KMS-11 (cell line): ENCODE results near the gene ASH1L.
"Not testable (repeated sequence)": the region's sequence is repeated elsewhere in the genome, so short reads cannot be mapped to it uniquely, and the experiment has no call there.

ENCODE experiments used
- H2AFZ ChIP-seq: fragments of 200-600 bp; sonication (generic); 2 replicates; pipeline ENCODE4 v1.6.1; 2016; ENCODE audit warnings: antibody characterized with exemption, mixed run types, low read depth
- H3K27ac ChIP-seq: fragments of 200-600 bp; sonication (generic); 2 replicates; pipeline ENCODE4 v1.6.1; 2016; ENCODE audit warnings: mild to moderate bottlenecking, mixed run types
- H3K27me3 ChIP-seq: fragments of 200-600 bp; sonication (generic); 2 replicates; pipeline ENCODE4 v1.6.1; 2017; ENCODE audit warnings: mild to moderate bottlenecking, low read depth, mixed run types, moderate library complexity; ENCODE audit not compliant: insufficient read depth
- H3K36me3 ChIP-seq: fragments of 200-600 bp; sonication (generic); 2 replicates; pipeline ENCODE4 v1.6.1; 2017; ENCODE audit warnings: mild to moderate bottlenecking, mixed run types; ENCODE audit not compliant: insufficient read depth
- H3K4me1 ChIP-seq: fragments of 200-600 bp; sonication (generic); 2 replicates; pipeline ENCODE4 v1.6.1; 2016; ENCODE audit warnings: mild to moderate bottlenecking, low read depth, mixed run types; ENCODE audit not compliant: poor library complexity, severe bottlenecking
- H3K4me2 ChIP-seq: fragments of 200-600 bp; sonication (generic); 2 replicates; pipeline ENCODE4 v1.7.0; 2016; ENCODE audit warnings: mild to moderate bottlenecking, mixed run types
- H3K4me3 ChIP-seq: fragments of 200-600 bp; sonication (generic); IDR thresholded peaks from 2 replicates; pipeline ENCODE4 v1.6.1; 2017; ENCODE audit warnings: low read depth, low read length, mixed read lengths; ENCODE audit not compliant: insufficient read depth
- H3K79me2 ChIP-seq: fragments of 200-600 bp; sonication (generic); 2 replicates; pipeline ENCODE4 v1.6.1; 2016; ENCODE audit warnings: low read depth, mixed run types; ENCODE audit not compliant: insufficient read depth
- H3K9ac ChIP-seq: fragments of 200-600 bp; sonication (generic); 2 replicates; pipeline ENCODE4 v1.6.1; 2016; ENCODE audit warnings: mild to moderate bottlenecking, mixed run types
- H4K20me1 ChIP-seq: fragments of 200-600 bp; sonication (generic); 2 replicates; pipeline ENCODE4 v1.6.1; 2016; ENCODE audit warnings: mild to moderate bottlenecking, mixed run types; ENCODE audit not compliant: insufficient read depth
- TF ChIP-seq, protein P1 (sequence below): fragments of 200-600 bp; sonication (generic); conservative IDR thresholded peaks from 2 replicates; pipeline ENCODE4 v1.6.1; 2017; ENCODE audit warnings: low read depth, mild to moderate bottlenecking, antibody characterized with exemption, low read length, moderate library complexity, mixed read lengths

Gene ASH1L

DNA sequence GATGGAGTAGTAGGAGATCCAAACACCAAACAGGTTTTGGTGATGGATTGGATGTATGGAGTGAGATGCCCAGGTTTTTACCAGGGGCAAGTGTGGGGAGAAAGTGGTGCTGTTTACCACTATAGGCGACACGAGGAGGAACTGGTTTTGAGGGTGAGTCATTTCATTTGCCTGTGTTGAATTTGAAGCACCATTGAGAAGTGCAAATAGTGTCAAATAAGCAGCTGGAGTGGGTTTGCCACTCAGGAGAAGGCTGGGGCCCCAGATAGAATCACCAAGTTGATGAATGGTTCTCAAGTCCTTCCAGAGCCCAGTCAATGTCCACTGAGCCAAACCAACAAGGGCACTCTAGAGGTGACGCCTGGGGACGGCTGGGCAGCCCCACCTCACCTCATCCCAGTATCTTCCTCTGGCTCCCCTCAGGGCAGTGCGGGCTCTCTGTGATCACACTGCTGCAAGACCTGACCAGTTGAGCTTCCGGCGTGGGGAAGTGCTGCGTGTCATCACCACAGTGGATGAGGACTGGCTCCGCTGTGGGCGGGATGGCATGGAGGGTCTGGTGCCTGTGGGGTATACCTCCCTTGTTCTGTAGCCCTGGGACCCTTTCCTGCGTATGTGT is 232.5 kb downstream of the ASH1L start:
- Histone ChIP-seq H3K36me3 (no peaks in the 10 kb centered on the region; the same call in 1 of the 2 replicates), H3K79me2 (no peaks in the 10 kb centered on the region), H3K4me3 (peak overlapping the region; percentile 6), H3K27me3 (no peaks in the 10 kb centered on the region), H3K9ac (no peak overlapping the region), H3K4me2 (no peak overlapping the region), H2AFZ (no peak overlapping the region), H3K4me1 (peaks cover 8% of the 10 kb centered on the region), H4K20me1 (no peaks in the 10 kb centered on the region; the same call in 1 of the 2 replicates), H3K27ac (no peak overlapping the region)
- TF ChIP-seq, protein P1, sequence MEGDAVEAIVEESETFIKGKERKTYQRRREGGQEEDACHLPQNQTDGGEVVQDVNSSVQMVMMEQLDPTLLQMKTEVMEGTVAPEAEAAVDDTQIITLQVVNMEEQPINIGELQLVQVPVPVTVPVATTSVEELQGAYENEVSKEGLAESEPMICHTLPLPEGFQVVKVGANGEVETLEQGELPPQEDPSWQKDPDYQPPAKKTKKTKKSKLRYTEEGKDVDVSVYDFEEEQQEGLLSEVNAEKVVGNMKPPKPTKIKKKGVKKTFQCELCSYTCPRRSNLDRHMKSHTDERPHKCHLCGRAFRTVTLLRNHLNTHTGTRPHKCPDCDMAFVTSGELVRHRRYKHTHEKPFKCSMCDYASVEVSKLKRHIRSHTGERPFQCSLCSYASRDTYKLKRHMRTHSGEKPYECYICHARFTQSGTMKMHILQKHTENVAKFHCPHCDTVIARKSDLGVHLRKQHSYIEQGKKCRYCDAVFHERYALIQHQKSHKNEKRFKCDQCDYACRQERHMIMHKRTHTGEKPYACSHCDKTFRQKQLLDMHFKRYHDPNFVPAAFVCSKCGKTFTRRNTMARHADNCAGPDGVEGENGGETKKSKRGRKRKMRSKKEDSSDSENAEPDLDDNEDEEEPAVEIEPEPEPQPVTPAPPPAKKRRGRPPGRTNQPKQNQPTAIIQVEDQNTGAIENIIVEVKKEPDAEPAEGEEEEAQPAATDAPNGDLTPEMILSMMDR, result no peak

DNA sequence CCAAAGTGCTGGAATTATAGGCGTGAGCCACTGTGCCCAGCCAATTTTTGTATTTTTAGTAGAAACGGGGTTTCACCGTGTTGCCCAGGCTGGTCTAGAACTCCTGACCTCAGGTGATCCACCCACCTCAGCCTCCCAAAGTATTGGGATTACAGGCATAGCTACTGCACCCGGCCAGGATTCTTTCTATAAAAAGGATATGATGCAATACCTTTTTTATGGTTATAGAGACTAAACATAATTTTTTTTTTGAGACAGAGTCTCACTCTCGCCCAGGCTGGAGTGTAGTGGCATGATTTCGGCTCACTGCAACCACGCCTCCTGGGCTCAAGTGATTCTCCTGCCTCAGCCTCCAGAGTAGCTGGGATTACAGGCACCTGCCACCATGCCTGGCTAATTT is 233.7 kb downstream of the ASH1L start:
- not testable (repeated sequence) for H3K27me3 ChIP-seq, H3K4me3 ChIP-seq, H3K9ac ChIP-seq, H4K20me1 ChIP-seq, H3K27ac ChIP-seq, H2AFZ ChIP-seq, H3K79me2 ChIP-seq, H3K4me2 ChIP-seq, H3K36me3 ChIP-seq
- peaks cover 13% of the 10 kb centered on the region for H3K4me1 ChIP-seq

DNA sequence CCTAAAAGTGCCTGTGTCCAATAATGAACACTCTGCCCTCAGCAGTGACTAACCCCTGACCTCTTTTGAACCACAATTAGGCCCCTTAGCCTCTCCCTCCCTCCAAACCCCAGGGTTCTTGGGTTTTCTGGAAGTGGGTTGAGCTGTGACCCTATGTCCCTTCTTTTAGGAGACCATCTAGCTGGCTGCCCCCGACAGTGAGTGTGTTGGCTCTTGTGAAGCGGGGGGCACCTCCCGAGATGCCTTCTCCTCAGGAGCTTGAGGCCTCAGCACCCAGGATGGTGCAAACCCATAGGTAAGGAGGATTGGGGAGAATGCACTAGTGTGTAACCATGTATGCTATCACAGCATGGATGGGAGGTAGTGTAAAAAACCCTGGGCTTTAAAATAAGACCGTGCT is 234.6 kb downstream of the ASH1L start:
- Histone ChIP-seq H3K9ac (no peak overlapping the region), H3K4me2 (no peak overlapping the region), H3K27ac (peak overlapping the region; percentile 1; the same call in 1 of the 2 replicates), H3K36me3 (no peaks in the 10 kb centered on the region; the same call in 1 of the 2 replicates), H3K4me1 (peaks cover 13% of the 10 kb centered on the region), H3K27me3 (no peaks in the 10 kb centered on the region), H2AFZ (no peak overlapping the region), H3K4me3 (no peak overlapping the region), H3K79me2 (no peaks in the 10 kb centered on the region), H4K20me1 (no peaks in the 10 kb centered on the region; the same call in 1 of the 2 replicates)
- TF ChIP-seq, protein P1, result 0 out of 2 replicates have a peak, but pooled peaks have one; percentile 7

DNA sequence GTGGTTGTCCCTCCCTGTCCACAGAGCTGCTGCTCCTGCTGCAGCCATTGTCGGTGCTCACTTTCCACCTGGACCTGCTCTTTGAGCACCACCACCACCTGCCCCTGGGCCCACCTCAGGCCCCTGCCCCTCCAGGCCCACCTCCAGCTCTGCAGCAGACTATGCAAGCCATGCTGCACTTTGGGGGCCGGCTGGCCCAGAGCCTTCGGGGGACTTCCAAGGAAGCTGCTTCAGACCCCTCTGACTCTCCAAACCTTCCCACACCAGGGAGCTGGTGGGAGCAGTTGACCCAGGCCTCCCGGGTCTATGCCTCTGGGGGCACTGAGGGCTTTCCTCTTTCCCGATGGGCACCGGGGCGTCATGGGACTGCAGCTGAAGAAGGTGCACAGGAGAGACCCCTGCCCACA is 236.0 kb downstream of the ASH1L start:
- no peak overlapping the region for H3K9ac ChIP-seq
- TF ChIP-seq, protein P1, result no peak
- H3K4me2 ChIP-seq, result no peak overlapping the region
- H3K4me3 ChIP-seq, result no peak overlapping the region
- no peak overlapping the region for H3K27ac ChIP-seq
- no peaks in the 10 kb centered on the region for H3K79me2 ChIP-seq
- H3K27me3 ChIP-seq, result no peaks in the 10 kb centered on the region
- peaks cover 20% of the 10 kb centered on the region for H3K4me1 ChIP-seq
- no peaks in the 10 kb centered on the region; the same call in 1 of the 2 replicates for H4K20me1 ChIP-seq
- no peak overlapping the region for H2AFZ ChIP-seq
- no peaks in the 10 kb centered on the region; the same call in 1 of the 2 replicates for H3K36me3 ChIP-seq

DNA sequence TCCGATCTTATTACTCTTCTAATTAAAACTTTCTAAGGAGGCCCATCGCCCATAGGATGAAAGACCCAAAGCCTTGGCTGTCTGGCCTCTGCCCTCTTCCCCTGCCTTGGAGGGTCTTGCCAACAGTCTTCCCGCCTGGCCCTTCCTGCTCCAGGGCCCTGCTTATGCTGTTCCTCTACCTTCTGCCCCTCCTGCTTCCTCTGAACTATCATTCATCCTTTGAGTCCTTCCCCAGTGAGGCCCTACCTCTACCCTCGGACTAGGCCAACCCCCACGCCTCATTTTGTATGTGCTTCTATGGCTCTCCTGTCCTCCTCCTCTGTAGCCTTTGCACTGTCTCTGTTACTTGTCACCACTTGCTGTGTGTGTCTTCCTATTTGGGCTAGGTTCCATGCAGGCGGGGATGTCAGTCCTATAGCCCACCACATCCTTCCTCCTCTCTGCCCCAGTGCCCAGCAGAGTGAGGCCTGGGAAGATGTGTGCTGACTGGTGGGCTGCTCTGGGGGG is 236.5 kb downstream of the ASH1L start:
- no peak overlapping the region for H2AFZ ChIP-seq
- no peaks in the 10 kb centered on the region for H3K79me2 ChIP-seq
- no peaks in the 10 kb centered on the region for H3K27me3 ChIP-seq
- H3K36me3 ChIP-seq, result no peaks in the 10 kb centered on the region; the same call in 1 of the 2 replicates
- H3K4me3 ChIP-seq, result no peak overlapping the region
- no peak overlapping the region for H3K9ac ChIP-seq
- H3K27ac ChIP-seq, result peak overlapping the region; percentile 2; the same call in 1 of the 2 replicates
- H3K4me1 ChIP-seq, result peaks cover 20% of the 10 kb centered on the region
- TF ChIP-seq, protein P1, result no peak
- H4K20me1 ChIP-seq, result no peaks in the 10 kb centered on the region; the same call in 1 of the 2 replicates
- no peak overlapping the region for H3K4me2 ChIP-seq
